Common myeloid progenitor, CD34-positive (primary cell): ENCODE measurements around the gene SPDYE3. TPM values are rescaled to one million over a fixed set of nuclear protein-coding genes. Genes with fewer than 3 reads are reported as not detected.
"Not testable (repeated sequence)": the region's sequence is repeated elsewhere in the genome, so short reads cannot be mapped to it uniquely, and the experiment has no call there.

Experiments used
- CTCF ChIA-PET: fragments of 350-600 bp; sonication (Branson Sonifier 250); formaldehyde crosslinking; loops from one replicate; lab custom pipeline; 2021; ENCODE audit warnings: antibody characterized with exemption; lab: Charles Lee
- POLR2A ChIA-PET: fragments of 350-600 bp; sonication (Branson Sonifier 250); formaldehyde crosslinking; loops from one replicate; lab custom pipeline; 2021; ENCODE audit warnings: antibody characterized with exemption; lab: Charles Lee
- DNase-seq, 3 donors: peaks; one replicate each; pipeline versions ENCODE4 v3.0.0 to v3.0.0-alpha.2; 2013
- H3K27ac ChIP-seq, 2 experiments: 1 replicate in 1 of 2; 2 replicates in 1 of 2; pipeline ENCODE4 v1.7.0; 2013; ENCODE audit warnings: inconsistent platforms in 2 of 2, low read length in 2 of 2, mild to moderate bottlenecking in 2 of 2, low read depth in 1 of 2, moderate library complexity in 1 of 2; ENCODE audit not compliant: severe bottlenecking in 2 of 2, insufficient read depth in 1 of 2, poor library complexity in 1 of 2
- H3K27me3 ChIP-seq, 5 experiments: replicated peaks in 2 of 5; 1 replicate in 3 of 5; 2 replicates in 2 of 5; pipeline versions ENCODE4 v1.6.1 to v1.7.0; 2013; ENCODE audit warnings: low read length in 4 of 5, mild to moderate bottlenecking in 2 of 5, moderate library complexity in 2 of 5, inconsistent platforms in 1 of 5; ENCODE audit not compliant: insufficient read depth in 5 of 5, control insufficient read depth in 4 of 5
- H3K36me3 ChIP-seq, 4 experiments: 1 replicate in 2 of 4; 2 replicates in 2 of 4; pipeline versions ENCODE4 v1.6.1 to v1.7.0; 2013; ENCODE audit warnings: low read length in 3 of 4, control low read depth in 1 of 4, mild to moderate bottlenecking in 1 of 4; ENCODE audit not compliant: control insufficient read depth in 4 of 4, insufficient read depth in 4 of 4
- H3K4me1 ChIP-seq, 4 experiments: 1 replicate in 3 of 4; 2 replicates in 1 of 4; pipeline versions ENCODE4 v1.6.1 to v1.7.1; 2013; ENCODE audit warnings: low read length in 3 of 4, mild to moderate bottlenecking in 3 of 4, control low read depth in 1 of 4, inconsistent platforms in 1 of 4, moderate library complexity in 1 of 4; ENCODE audit not compliant: control insufficient read depth in 4 of 4, insufficient read depth in 4 of 4; ENCODE audit errors: control extremely low read depth in 1 of 4
- H3K4me3 ChIP-seq, 7 experiments: 1 replicate in 4 of 7; 2 replicates in 3 of 7; pipeline versions ENCODE4 v1.5.1 to v1.7.0; 2013; ENCODE audit warnings: mild to moderate bottlenecking in 7 of 7, low read length in 6 of 7, moderate library complexity in 6 of 7, inconsistent platforms in 2 of 7, low read depth in 2 of 7, control low read depth in 1 of 7; ENCODE audit not compliant: insufficient read depth in 4 of 7, control insufficient read depth in 1 of 7; ENCODE audit errors: extremely low read depth in 1 of 7
- H3K9me3 ChIP-seq, 5 experiments: 1 replicate in 4 of 5; 2 replicates in 1 of 5; pipeline versions ENCODE4 v1.6.1 to v1.7.1; 2013; ENCODE audit warnings: low read length in 4 of 5, mild to moderate bottlenecking in 2 of 5, inconsistent platforms in 1 of 5, low read depth in 1 of 5, moderate library complexity in 1 of 5; ENCODE audit not compliant: control insufficient read depth in 4 of 5, insufficient read depth in 2 of 5; ENCODE audit errors: control extremely low read depth in 1 of 5
- WGBS: methylation state at CpG from one replicate; pipeline ENCODE4 v1.1.5; 2013; ENCODE audit not compliant: insufficient coverage; 5-methylcytosine and 5-hydroxymethylcytosine counted together
- polyA plus RNA-seq: library from polyadenylated mRNA; unstranded; fragments of 120-200 nt; gene quantifications from one replicate; pipeline ENCODE4 v1.2.1, GENCODE V29; 2013

The SPDYE3 gene
- polyA plus RNA-seq = 8.2 TPM

GRCh38 chr7:100307402-100307801, at the start of gene SPDYE3:
SPDYE3 (plus strand) TSS chr7:100307702; CDS start chr7:100307886, 184 bp downstream.
- H3K4me3 ChIP-seq, H3K27me3 ChIP-seq, POLR2A ChIA-PET, H3K27ac ChIP-seq, DNase-seq, H3K36me3 ChIP-seq, H3K9me3 ChIP-seq, H3K4me1 ChIP-seq: not testable (repeated sequence)
- WGBS = no CpG with 5 or more reads among the region's 8 CpGs
- CTCF ChIA-PET = interaction anchor here (0.8 kb wide), 1 partner anchor 11 kb away, joined by 3 read pairs; no protein-coding TSS in a partner anchor

GRCh38 chr7:100259984-100260383, 47.5 kb upstream of the SPDYE3 start:
- POLR2A ChIA-PET = not testable (repeated sequence)
- CTCF ChIA-PET = interaction anchor here (1.4 kb wide), 1 partner anchor 39 kb away, joined by 3 read pairs; no protein-coding TSS in a partner anchor
- 100% methylated on average over 2 of the region's 8 CpGs for WGBS

DNA sequence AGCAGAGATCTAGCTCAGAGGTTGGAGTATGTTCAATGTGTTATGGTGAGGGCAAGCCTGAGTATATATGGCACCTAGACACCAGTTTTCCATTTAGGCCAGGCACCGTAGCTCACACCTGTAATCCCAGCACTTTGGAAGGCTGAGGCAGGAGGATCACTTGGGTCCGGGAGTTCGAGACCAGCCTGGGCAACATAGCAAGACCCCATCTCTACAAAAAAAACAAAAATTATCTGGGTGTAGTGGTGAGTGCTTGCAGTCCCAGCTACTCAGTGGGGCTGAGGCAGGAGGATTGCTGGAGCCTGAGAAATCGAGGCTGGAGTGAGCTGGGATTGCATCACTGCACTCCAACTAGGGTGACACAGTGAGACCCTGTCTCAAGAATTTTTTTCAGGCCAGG, 44.6 kb upstream of the SPDYE3 start:
- H3K4me3 ChIP-seq, H3K36me3 ChIP-seq, H3K9me3 ChIP-seq, H3K27ac ChIP-seq, H3K4me1 ChIP-seq, H3K27me3 ChIP-seq, CTCF ChIA-PET, POLR2A ChIA-PET, DNase-seq: not testable (repeated sequence)
- WGBS = 100% methylated on average over 1 of the region's 4 CpGs

More at GRCh38 chr7:100259984-100260383, 47.5 kb upstream of the SPDYE3 start:
- H3K4me3 ChIP-seq, H3K9me3 ChIP-seq, H3K4me1 ChIP-seq, H3K36me3 ChIP-seq, H3K27ac ChIP-seq, DNase-seq, H3K27me3 ChIP-seq: not testable (repeated sequence)

- DNase-seq, POLR2A ChIA-PET, H3K4me3 ChIP-seq, H3K4me1 ChIP-seq, H3K27ac ChIP-seq, CTCF ChIA-PET, H3K9me3 ChIP-seq, H3K27me3 ChIP-seq, H3K36me3 ChIP-seq: not testable (repeated sequence)
- WGBS = 90% methylated on average over 3 of the region's 4 CpGs
Measured at GRCh38 chr7:100264223-100264622, 43.3 kb upstream of the SPDYE3 start.

DNA sequence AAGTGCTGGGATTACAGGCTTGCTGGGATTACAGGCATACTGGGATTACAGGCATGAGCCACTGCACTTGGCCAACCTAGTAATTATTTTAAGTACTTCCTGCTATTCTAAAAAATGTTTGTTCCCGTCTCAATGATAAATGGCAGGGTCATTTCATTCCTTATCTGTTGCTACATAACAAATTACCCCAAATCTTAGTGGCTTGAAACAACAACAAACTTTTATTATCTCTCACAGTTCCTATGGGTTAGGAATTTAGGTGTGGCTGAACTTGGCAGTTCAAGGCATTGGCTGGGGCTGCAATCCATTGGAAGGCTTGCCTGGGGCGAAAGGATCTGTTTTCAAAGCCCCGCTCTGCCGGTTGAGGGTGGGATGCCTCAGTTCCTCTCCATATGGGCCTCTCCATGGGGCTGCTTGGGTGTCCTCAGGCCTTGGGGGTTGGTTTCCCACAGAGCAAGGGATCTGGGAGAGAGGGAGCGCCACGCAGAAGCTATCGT, 42.8 kb upstream of the SPDYE3 start:
- H3K9me3 ChIP-seq, POLR2A ChIA-PET, H3K4me3 ChIP-seq, H3K4me1 ChIP-seq, CTCF ChIA-PET, H3K27ac ChIP-seq, DNase-seq, H3K27me3 ChIP-seq, H3K36me3 ChIP-seq: not testable (repeated sequence)
- 100% methylated on average over 2 of the region's 7 CpGs for WGBS

DNA sequence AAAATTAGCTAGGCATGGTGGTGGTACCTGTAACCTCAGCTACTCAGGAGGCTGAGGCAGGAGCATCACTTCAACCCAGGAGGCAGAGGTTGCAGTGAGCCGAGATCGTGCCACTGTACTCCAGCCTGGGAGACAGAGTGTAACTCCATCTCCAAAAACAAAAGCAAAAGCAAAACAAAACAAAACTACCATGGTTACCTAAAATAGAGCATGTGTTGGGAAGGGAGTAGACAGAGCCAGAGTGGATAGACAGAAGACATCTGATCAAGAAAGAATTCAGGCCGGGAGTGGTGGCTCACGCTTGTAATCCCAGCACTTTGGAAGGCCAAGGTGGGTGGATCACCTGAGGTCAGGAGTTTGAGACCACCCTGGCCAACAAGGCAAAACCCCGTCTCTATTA, 41.7 kb upstream of the SPDYE3 start:
- H3K27ac ChIP-seq, H3K36me3 ChIP-seq, H3K4me3 ChIP-seq, H3K27me3 ChIP-seq, DNase-seq, H3K9me3 ChIP-seq, CTCF ChIA-PET, POLR2A ChIA-PET, H3K4me1 ChIP-seq: not testable (repeated sequence)
- 100% methylated on average over 4 of the region's 5 CpGs for WGBS

- H3K36me3 ChIP-seq = peaks cover 0 to 5% (median 0%) of the 10 kb centered on the region in 4 experiments
- no peak overlapping the region for H3K4me3 ChIP-seq
- ChIA-PET POLR2A (no interaction called here), CTCF (interaction anchor here (1.1 kb wide), 1 partner anchor 134 kb away, joined by 3 read pairs; no protein-coding TSS in a partner anchor)
- no peaks in the 10 kb centered on the region for H3K9me3 ChIP-seq
- H3K27ac ChIP-seq = no peak overlapping the region
- DNase-seq = no peak
- peaks cover 0 to 8% (median 5%) of the 10 kb centered on the region in 4 experiments for H3K4me1 ChIP-seq
- 96% methylated on average over 8 of the region's 10 CpGs for WGBS
- H3K27me3 ChIP-seq = no peaks in the 10 kb centered on the region
Measured at GRCh38 chr7:100266576-100267354, 40.7 kb upstream of the SPDYE3 start.
